H9 (cell line): ENCODE measurements around the gene RAB6B. TPM values are rescaled to one million over a fixed set of nuclear protein-coding genes. Genes with fewer than 3 reads are reported as not detected.
A peak's percentile ranks its signal among the peaks of the same experiment; 100 is the strongest.

ENCODE experiments used
- DNase-seq: peaks from one replicate; pipeline ENCODE4 v3.0.0-alpha.2; 2017
- H2AFZ ChIP-seq: one replicate; pipeline ENCODE4 v1.6.1; 2013; ENCODE audit warnings: mild to moderate bottlenecking, low read length, control low read depth, moderate library complexity
- H2AK5ac ChIP-seq: 2 replicates; pipeline ENCODE4 v1.6.1; 2013; ENCODE audit warnings: low read length, control low read depth, mixed read lengths; ENCODE audit not compliant: insufficient read length
- H2BK120ac ChIP-seq: one replicate; pipeline ENCODE4 v1.6.1; 2013; ENCODE audit warnings: low read depth, mild to moderate bottlenecking, low read length, control low read depth, inconsistent platforms; ENCODE audit not compliant: poor library complexity, severe bottlenecking
- H2BK12ac ChIP-seq: 2 replicates; pipeline ENCODE4 v1.6.1; 2013; ENCODE audit warnings: low read length, control low read depth, mixed read lengths, low read depth; ENCODE audit not compliant: insufficient read length
- H2BK15ac ChIP-seq: 2 replicates; pipeline ENCODE4 v1.6.1; 2013; ENCODE audit warnings: low read depth, low read length, control low read depth
- H2BK20ac ChIP-seq: one replicate; pipeline ENCODE4 v1.6.1; 2013; ENCODE audit warnings: low read depth, mild to moderate bottlenecking, low read length, control low read depth, inconsistent platforms; ENCODE audit not compliant: poor library complexity, severe bottlenecking
- H2BK5ac ChIP-seq: 2 replicates; pipeline ENCODE4 v1.6.1; 2013; ENCODE audit warnings: low read length, control low read depth, mixed read lengths; ENCODE audit not compliant: insufficient read length
- H3K14ac ChIP-seq: 2 replicates; pipeline ENCODE4 v1.6.1; 2013; ENCODE audit warnings: low read length, control low read depth; ENCODE audit not compliant: insufficient read depth
- H3K18ac ChIP-seq: 2 replicates; pipeline ENCODE4 v1.6.1; 2013; ENCODE audit warnings: low read depth, mild to moderate bottlenecking, mixed read lengths, low read length, control low read depth; ENCODE audit not compliant: insufficient read length
- H3K23ac ChIP-seq: 2 replicates; pipeline ENCODE4 v1.6.1; 2013; ENCODE audit warnings: low read length, control low read depth, mixed read lengths, low read depth; ENCODE audit not compliant: insufficient read length
- H3K23me2 ChIP-seq: 2 replicates; pipeline ENCODE4 v1.6.1; 2013; ENCODE audit warnings: low read depth, mild to moderate bottlenecking, mixed read lengths, low read length, control low read depth; ENCODE audit not compliant: insufficient read length, poor library complexity, severe bottlenecking
- H3K27ac ChIP-seq: 2 replicates; pipeline ENCODE4 v1.5.1; 2013; ENCODE audit warnings: low read length, control low read depth, mixed read lengths, low read depth; ENCODE audit not compliant: insufficient read length
- H3K27me3 ChIP-seq: 2 replicates; pipeline ENCODE4 v1.6.1; 2013; ENCODE audit warnings: low read length, control low read depth, inconsistent platforms; ENCODE audit not compliant: insufficient read depth
- H3K4ac ChIP-seq: 2 replicates; pipeline ENCODE4 v1.6.1; 2013; ENCODE audit warnings: low read depth, mild to moderate bottlenecking, control low read depth, inconsistent platforms, low read length, moderate library complexity
- H3K4me1 ChIP-seq: 2 replicates; pipeline ENCODE4 v1.6.1; 2013; ENCODE audit warnings: low read length, control low read depth, inconsistent platforms; ENCODE audit not compliant: insufficient read depth
- H3K4me2 ChIP-seq: 2 replicates; pipeline ENCODE4 v1.6.1; 2013; ENCODE audit warnings: low read length, control low read depth, mixed read lengths; ENCODE audit not compliant: insufficient read length, insufficient read depth
- H3K56ac ChIP-seq: 2 replicates; pipeline ENCODE4 v1.6.1; 2013; ENCODE audit warnings: low read depth, mild to moderate bottlenecking, mixed read lengths, low read length, control low read depth; ENCODE audit not compliant: insufficient read length
- H3K79me1 ChIP-seq: 2 replicates; pipeline ENCODE4 v1.6.1; 2013; ENCODE audit warnings: low read depth, mild to moderate bottlenecking, moderate library complexity, low read length, control low read depth, inconsistent platforms; ENCODE audit not compliant: insufficient read depth, poor library complexity, severe bottlenecking
- H3K79me2 ChIP-seq: 2 replicates; pipeline ENCODE4 v1.6.1; 2013; ENCODE audit warnings: low read length, control low read depth, inconsistent platforms; ENCODE audit not compliant: insufficient read depth
- H3K9ac ChIP-seq: 2 replicates; pipeline ENCODE4 v1.6.1; 2013; ENCODE audit warnings: low read length, control low read depth, mixed read lengths; ENCODE audit not compliant: insufficient read length; ENCODE audit errors: extremely low read depth
- H3K9me3 ChIP-seq: one replicate; pipeline ENCODE4 v1.6.1; 2013; ENCODE audit warnings: low read depth, low read length, inconsistent platforms; ENCODE audit not compliant: control insufficient read depth
- H3T11ph ChIP-seq: one replicate; pipeline ENCODE4 v1.6.1; 2013; ENCODE audit warnings: mild to moderate bottlenecking, low read length, control low read depth, inconsistent platforms
- H4K20me1 ChIP-seq: one replicate; pipeline ENCODE4 v1.6.1; 2013; ENCODE audit not compliant: control insufficient read depth, insufficient read length, insufficient read depth
- H4K5ac ChIP-seq: 2 replicates; pipeline ENCODE4 v1.6.1; 2013; ENCODE audit warnings: low read depth, mild to moderate bottlenecking, mixed read lengths, low read length, control low read depth; ENCODE audit not compliant: insufficient read length
- H4K8ac ChIP-seq: replicated peaks from 2 replicates; pipeline ENCODE4 v1.6.1; 2013; ENCODE audit warnings: low read length, control low read depth, mixed read lengths, low read depth; ENCODE audit not compliant: insufficient read length
- H4K91ac ChIP-seq: 2 replicates; pipeline ENCODE4 v1.6.1; 2013; ENCODE audit warnings: low read depth, mild to moderate bottlenecking, moderate library complexity, mixed read lengths, low read length, control low read depth; ENCODE audit not compliant: insufficient read length
- H3K27ac Mint-ChIP-seq, 3 experiments: 2 replicates in 2 of 3; 3 replicates in 1 of 3; pipeline ENCODE4 v1.8.0; 2020 to 2021; ENCODE audit warnings: mixed read lengths in 3 of 3, mild to moderate bottlenecking in 1 of 3, moderate library complexity in 1 of 3
- H3K27me3 Mint-ChIP-seq: 2 replicates; pipeline ENCODE4 v1.8.0; 2021; ENCODE audit warnings: low read depth, mild to moderate bottlenecking, moderate library complexity, mixed read lengths
- H3K36me3 Mint-ChIP-seq, 3 experiments: 2 replicates in 2 of 3; 3 replicates in 1 of 3; pipeline ENCODE4 v1.8.0; 2020 to 2021; ENCODE audit warnings: low read depth in 3 of 3, mixed read lengths in 3 of 3; ENCODE audit not compliant: insufficient read depth in 1 of 3
- H3K4me1 Mint-ChIP-seq, 2 experiments: 2 replicates each; pipeline ENCODE4 v1.8.0; 2020; ENCODE audit warnings: mixed read lengths in 2 of 2
- H3K4me3 Mint-ChIP-seq, 2 experiments: 2 replicates in 1 of 2; 3 replicates in 1 of 2; pipeline ENCODE4 v1.8.0; 2020 to 2021; ENCODE audit warnings: mild to moderate bottlenecking in 2 of 2, mixed read lengths in 2 of 2, moderate library complexity in 1 of 2
- H3K9me3 Mint-ChIP-seq, 2 experiments: 2 replicates in 1 of 2; 3 replicates in 1 of 2; pipeline ENCODE4 v1.8.0; 2020; ENCODE audit warnings: mild to moderate bottlenecking in 2 of 2, mixed read lengths in 2 of 2, moderate library complexity in 1 of 2
- CTCF ChIP-seq: fragments of 200-600 bp; sonication (generic); conservative IDR thresholded peaks from 3 replicates; pipeline ENCODE4 v1.8.0; 2021; ENCODE audit warnings: antibody characterized with exemption, mild to moderate bottlenecking
- WGBS: extraction: QIAGEN DNeasy Blood & Tissue Kit; methylation state at CpG from one replicate; pipeline ENCODE4 v1.1.7; 2013; ENCODE audit warnings: missing lambda C conversion rate, low lambda C conversion rate, mixed read lengths; ENCODE audit not compliant: insufficient read length; ENCODE audit errors: extremely low coverage; 5-methylcytosine and 5-hydroxymethylcytosine counted together
- total RNA-seq: library from RNA; stranded (reverse); gene quantifications from 2 replicates; pipeline ENCODE4 v1.2.1, GENCODE V29; 2021

The RAB6B gene
- total RNA-seq, 1 experiment from 2014 or later: 12.3 TPM

GRCh38 chr3:133880287-133880686 is 15.4 kb downstream of the RAB6B start:
- Mint-ChIP-seq H3K36me3 (peaks cover 0 to 6% (median 3%) of the 10 kb centered on the region in 3 experiments; a peak in 3 of 7 replicates), H3K4me1 (no peaks in the 10 kb centered on the region), H3K4me3 (no peak overlapping the region), H3K9me3 (peaks cover 0 to 12% of the 10 kb centered on the region in 2 experiments; a peak in 4 of 5 replicates), H3K27ac (no peak overlapping the region), H3K27me3 (peaks cover 3% of the 10 kb centered on the region)
- no peak overlapping the region for H2BK120ac ChIP-seq
- no peaks in the 10 kb centered on the region for H3K23me2 ChIP-seq
- H3K9ac ChIP-seq: no peak overlapping the region
- H3K79me1 ChIP-seq: no peaks in the 10 kb centered on the region
- no peak overlapping the region for H4K8ac ChIP-seq
- no peak for TF ChIP-seq CTCF
- H3K4me2 ChIP-seq: no peak overlapping the region
- H2BK12ac ChIP-seq: no peak overlapping the region
- no peak overlapping the region for H3K4ac ChIP-seq
- WGBS: no CpG with 5 or more reads among the region's 5 CpGs
- H3K23ac ChIP-seq: no peak overlapping the region
- H2BK5ac ChIP-seq: no peak overlapping the region
- H2AK5ac ChIP-seq: no peak overlapping the region
- H3K18ac ChIP-seq: no peak overlapping the region
- no peak overlapping the region for H3K56ac ChIP-seq
- H3T11ph ChIP-seq: no peak overlapping the region
- no peak overlapping the region for H4K91ac ChIP-seq
- no peak overlapping the region; the same call in 1 of the 2 replicates for H3K14ac ChIP-seq
- peak; percentile 15 for DNase-seq
- H3K9me3 ChIP-seq: no peaks in the 10 kb centered on the region
- no peaks in the 10 kb centered on the region for H3K4me1 ChIP-seq
- H3K27me3 ChIP-seq: no peaks in the 10 kb centered on the region
- no peak overlapping the region for H2BK20ac ChIP-seq
- H4K5ac ChIP-seq: no peak overlapping the region
- H2AFZ ChIP-seq: no peak overlapping the region
- no peaks in the 10 kb centered on the region for H3K79me2 ChIP-seq
- no peak overlapping the region for H2BK15ac ChIP-seq
- H4K20me1 ChIP-seq: no peaks in the 10 kb centered on the region
- H3K27ac ChIP-seq: no peak overlapping the region
